GM18870 (cell line): ENCODE data around the gene KCTD21.

ENCODE experiments used
- ATAC-seq: cut with Tn5 transposase; IDR thresholded peaks from one replicate; pipeline ENCODE4 v1.9.1; 2021; ENCODE audit warnings: moderate library complexity; ENCODE audit not compliant: unreplicated experiment

KCTD21 gene

DNA sequence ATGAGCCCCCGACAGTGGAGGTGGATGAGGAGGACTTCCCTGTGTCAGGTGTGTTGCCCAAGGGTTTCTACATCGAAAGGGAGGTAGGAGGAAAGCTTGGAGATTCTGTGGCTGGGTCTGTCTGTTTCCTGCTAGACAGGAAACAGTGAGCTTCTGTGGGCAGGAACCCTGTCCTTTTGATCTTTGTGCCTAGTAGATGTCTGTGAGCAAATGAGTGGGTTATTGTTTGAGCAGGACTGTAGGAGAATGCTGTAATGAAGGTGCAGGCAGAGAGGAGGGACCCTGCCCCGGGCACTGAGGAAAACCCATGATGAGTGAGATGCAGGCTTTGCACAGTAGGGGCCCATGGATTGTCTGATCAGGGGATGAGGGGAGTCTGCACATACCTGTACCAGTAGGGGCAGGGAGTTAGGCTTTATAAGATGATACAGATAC is 14.3 kb upstream of the KCTD21 start:
- ATAC-seq = no peak

- no peak for ATAC-seq
These were observed 12.8 kb upstream of the KCTD21 start for GRCh38 chr11:78201096-78201818.

GRCh38 chr11:78200553-78200952 is 12.1 kb upstream of the KCTD21 start:
- ATAC-seq = no peak

- no peak for ATAC-seq
These were observed 11.6 kb upstream of the KCTD21 start for GRCh38 chr11:78200061-78200460.

DNA sequence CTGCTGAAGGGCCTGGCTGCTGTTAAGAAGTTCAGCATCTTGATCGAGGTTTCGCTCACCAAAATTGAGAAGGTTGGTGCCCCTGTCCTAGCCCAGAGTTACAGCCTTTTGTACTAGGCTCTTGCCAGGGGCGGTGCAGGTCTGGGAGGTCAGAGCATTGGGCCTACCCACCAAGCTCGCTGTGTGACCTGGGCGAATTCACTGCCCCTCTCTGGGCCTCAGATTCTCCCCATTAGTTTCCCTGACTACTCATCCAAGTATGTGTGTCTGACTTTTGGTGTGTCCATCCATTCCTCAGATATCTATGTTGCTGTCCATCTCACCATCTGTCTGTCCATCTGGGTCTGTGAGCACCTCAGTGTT is 11.2 kb upstream of the KCTD21 start:
- no peak for ATAC-seq

- no peak for ATAC-seq
These were observed 10.7 kb upstream of the KCTD21 start for GRCh38 chr11:78199015-78199652.

DNA sequence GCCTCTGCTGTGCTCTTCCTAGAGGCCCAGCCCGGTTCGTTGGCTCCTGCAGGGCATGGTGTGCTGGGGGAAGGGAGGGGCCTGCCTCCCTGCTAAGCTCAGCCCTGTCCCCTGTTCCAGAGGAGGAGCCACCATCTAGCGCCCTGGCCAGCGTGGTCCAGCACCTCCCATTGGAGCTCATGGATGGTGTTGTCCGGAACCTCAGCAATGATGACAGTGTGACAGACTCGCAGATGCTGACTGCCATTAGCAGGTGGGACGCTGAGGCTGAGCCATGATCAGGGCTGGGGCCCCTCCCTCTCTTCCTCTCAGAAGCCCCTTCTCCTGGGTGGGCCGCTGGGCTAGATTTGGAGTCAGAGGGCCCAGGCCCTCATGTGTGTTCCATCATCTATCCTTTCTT is 9.4 kb upstream of the KCTD21 start:
- ATAC-seq = no peak

- no peak for ATAC-seq
These were observed 8.2 kb upstream of the KCTD21 start for GRCh38 chr11:78196661-78197091.

DNA sequence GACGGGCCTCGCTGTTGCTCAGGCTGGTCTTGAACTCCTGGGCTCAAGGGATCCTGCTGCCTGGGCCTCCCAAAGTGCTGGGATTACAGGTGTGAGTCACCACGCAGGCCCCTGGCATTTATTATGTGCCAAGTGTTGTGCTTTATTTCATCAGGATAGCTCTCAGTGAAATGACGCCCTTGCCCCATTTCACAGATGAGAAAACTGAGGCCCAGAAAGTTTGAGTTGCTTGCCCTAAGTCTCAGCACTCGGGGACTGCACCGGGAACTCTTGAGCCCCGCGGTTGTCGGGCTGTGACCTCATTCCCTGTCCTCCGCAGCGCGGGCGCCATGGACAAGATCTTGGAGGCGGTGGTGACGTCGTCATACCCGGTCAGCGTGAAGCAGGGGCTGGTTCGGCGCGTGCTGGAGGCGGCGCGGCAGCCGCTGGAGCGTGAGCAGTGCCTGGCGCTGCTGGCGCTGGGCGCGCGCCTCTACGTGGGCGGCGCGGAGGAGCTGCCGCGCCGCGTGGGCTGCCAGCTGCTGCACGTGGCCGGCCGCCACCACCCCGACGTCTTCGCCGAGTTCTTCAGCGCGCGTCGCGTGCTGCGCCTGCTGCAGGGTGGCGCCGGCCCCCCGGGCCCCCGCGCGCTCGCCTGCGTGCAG is 7.6 kb upstream of the KCTD21 start:
- no peak for ATAC-seq

DNA sequence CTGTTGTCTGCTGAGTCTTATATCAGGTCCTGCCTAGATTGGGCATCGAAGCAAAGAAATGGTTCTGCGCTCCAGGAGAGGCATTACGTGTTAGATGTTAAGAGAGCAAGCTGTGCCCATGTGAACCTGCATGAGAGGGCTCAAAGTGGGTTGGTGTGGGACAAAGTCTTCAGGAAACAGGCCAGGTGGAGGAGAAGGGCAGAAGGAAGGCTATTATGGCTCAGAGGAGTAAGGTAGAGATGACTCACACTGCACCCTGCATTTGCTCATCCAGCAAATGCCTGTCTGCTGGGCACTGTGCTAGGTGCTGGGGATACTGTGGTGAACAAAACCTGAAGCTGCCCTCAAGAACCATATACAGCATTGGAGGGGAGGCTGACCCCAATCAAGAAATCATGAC is 6.1 kb upstream of the KCTD21 start:
- no peak for ATAC-seq

DNA sequence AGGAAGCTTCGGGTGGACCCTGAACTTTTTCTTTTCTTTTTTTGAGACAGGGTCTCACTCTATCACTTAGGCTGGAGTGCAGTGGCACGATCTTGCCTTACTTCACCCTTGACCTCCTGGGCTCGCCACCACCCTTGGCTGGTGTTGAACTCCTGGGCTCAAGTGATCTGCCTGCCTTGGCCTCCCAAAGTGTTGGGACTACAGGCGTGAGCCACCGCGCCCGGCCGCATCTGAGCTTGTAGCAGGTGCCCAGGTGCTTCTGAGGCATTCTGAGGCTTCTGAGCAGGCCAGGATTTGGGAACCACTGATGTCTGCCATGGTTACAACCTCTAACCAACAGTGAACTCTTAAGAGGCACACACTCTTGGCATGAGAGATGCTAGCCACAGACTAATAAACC is 5.4 kb upstream of the KCTD21 start:
- no peak for ATAC-seq

DNA sequence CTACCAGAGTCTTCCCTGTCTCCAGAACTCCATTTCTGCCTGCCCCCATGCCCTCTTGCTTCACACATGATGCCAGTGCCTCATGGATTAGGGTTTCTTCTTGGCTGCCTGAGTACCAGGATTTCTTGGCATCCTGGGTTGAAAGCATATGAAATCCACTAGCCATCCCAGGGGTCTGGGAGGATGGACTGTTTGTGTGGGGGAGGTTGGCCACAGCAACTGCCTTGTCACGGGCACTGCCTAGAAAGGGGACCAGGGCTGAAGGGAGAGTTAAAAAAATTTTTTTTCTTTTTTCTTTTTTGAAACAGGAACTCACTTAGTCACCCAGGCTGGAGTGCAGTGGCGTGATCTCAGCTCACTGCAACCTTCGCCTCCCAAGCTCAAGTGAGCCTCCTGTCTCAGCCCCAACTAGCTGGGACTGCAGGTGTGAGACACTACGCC is 4.5 kb upstream of the KCTD21 start:
- no peak for ATAC-seq

DNA sequence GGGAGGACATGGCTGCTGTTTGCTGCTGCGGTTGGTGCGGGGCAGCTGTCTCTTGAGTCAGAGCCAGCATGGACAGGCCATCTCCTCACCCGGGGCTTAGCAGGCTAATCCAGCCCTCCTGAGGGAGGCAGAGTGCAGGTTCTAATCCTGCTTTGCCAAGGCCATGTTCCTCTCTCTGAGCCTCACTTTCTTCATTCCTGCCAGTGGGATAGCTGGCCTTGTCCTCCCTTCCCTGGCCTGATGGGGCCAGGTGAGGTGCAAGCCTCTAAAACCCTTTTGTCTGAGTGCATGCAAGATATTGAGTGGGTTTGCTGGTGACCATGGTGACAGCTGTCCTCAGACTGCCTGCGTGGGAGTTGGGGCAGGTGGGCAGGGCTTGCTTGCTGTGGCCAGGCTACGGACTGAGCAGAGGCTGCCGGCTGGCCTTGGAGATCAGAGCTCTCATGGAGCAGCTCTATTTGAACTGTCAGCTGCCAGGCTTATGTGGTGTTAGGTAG is 3.8 kb upstream of the KCTD21 start:
- ATAC-seq = no peak

DNA sequence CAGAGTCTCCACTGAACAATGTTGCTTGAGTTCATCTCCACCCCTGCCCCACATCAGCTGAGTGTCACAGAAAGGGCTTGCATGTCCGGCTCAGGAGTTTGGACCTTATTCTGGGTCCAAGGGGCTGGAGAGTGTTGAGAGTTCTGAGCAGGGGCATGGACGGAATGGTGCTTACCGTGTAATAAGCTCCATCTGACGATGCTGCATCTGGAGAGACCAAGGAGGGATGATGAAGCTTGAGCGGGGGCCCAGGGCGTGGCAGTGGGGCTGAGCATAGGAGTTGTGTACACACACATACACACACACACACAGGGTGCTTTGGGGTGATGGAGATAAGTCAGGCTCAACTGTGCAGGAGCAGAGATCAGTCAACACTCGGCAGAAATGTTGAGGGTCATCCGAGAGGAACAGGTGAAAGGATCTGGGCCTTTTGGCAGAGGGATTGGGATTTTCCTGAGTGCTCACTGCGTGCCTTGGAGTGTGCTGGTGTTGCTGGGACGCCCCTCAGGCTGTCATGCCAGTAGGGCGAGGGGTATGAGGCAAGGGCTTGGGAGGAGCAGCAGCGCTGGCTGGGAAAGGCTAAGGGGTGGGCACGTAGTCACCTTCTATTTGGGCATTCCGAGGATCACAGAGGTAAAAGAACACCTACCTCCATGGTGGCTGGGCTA is 2.6 kb upstream of the KCTD21 start:
- ATAC-seq = no peak

GRCh38 chr11:78190374-78190773 is 1.9 kb upstream of the KCTD21 start:
- ATAC-seq = no peak

DNA sequence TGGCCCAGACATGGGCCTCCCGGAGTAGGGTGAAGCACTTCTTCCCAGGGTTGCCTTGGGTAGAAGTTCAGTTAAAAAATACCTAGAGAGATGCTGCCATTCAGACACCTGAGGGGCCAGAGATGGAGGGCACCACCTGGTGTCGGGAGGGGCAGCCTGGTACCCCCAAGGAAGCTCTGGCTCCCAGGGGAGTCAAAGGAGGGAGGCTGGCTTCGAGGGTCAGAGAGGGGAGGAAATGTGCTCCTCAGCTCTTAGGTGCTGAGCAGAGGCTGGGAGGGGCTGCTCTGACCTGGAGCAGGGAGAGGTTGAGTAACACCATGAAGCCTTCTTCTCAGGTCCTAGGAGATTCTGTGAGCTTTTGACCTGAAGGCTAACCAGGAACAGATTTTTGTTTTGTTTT is 1.4 kb upstream of the KCTD21 start:
- no peak for ATAC-seq

DNA sequence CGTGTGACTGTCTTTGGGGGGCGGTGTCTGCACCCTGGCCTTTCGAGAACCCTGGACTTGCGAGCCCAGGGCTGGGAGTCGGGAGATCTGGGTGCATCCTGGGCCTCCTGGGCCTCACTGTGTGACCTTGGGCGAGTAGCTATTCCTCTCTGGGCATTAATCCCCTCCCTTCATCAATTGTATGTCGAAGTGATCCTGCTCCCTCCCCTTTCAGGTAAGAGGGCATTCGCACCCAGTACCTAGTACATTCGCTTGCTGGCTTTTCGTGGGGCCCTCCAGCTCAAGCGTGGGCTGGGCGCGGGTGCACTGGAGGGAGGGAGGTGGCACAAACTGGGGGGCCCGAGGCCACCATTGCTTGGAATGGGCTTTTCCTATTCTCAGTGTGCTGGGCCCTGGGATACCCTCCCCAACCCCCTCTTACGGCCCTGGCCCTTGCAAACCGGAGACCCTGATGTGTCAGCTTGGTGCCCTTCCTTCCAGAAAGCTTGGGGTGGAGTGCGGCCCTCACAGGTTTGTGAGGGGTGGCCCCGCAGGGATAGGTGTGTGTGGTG is 823 bp upstream of the KCTD21 start:
- no peak for ATAC-seq

DNA sequence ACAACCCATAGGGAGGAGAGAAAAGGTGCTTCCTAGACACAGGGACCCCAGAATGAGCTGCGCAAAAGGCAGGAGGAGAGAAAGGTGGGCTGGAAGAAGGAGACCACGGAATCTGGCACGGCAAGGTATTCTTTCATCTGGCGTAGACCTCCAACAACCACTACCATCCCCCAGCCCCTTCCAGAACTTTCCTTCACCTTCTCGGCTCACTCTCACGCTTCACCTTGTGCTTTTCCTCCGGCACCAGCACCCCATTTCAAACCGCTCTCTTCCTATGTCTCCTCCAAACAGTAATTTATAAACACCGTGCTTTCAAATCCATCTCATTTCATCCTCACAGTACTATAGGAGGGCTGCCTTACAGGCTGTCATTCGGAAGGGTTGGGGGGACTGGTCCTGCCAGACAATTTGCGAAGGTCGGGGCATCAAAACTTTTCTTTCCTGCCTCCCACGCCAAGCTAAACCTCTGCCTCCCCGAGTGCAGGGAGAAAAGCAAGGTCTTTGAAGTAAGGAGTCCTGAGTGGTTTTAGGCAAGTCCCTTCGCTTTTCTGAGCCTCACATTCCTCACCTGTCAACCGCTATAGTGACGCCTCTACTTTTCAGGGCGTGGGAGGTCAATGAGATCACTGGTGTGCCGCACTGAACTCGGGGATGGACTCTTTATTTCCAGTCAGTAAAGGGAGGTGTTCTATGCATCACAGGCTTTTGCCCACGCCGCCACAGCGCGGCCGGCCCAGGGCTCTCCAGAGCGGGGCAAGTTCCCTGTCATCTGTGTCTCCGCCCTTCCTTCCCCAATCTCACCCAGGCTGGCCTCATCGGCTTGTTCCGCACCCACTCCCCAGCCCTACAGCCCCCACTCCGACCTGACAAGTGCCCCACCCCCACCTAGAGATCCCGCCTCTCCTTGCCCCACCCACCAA is 800 bp downstream of the KCTD21 start:
- ATAC-seq = peak; percentile 19

DNA sequence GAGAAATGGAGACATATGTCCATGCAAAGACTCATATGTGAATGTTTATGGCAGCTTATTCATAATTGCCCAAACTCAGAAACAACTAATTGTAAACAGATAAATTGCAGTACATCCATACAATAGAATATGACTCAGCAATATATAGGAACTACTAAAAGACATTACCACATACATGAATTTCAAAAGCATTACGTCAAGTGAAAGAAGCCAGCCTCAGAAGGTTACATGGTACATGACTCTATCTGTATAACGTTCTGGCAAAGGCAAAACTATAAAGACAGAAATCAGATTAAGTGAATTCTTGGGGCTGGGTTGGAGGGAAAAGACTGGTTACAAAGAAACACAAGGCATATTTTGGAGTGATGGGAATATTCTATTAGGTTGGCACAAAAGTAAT is 7.2 kb downstream of the KCTD21 start:
- no peak for ATAC-seq

DNA sequence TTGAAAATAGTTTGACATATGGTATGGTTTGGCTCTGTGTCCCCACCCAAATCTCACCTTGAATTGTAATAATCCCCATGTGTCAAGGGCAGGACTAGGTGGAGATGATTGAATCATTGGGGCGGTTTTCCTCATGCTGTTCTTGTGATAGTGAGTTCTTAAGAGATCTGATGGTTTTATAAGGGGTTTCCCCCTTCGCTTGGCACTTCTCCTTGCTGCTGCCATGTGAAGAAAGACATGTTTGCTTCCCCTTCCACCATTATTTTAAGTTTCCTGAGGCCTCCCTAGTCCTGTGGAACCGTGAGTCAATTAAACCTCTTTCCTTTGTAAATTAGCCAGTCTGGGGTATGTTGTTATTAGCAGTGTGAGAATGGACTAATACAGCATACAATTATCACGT is 7.7 kb downstream of the KCTD21 start:
- no peak for ATAC-seq
